HepG2 (cell line): Measurements from ENCODE around the gene SLC6A7. TPM values are rescaled to one million over a fixed set of nuclear protein-coding genes. Genes with fewer than 3 reads are reported as not detected.

Experiments used
- ATAC-seq: fragments of 200-7000 bp; cut with Tn5 transposase; 3 replicates; pipeline ENCODE4 v1.9.1; 2020; ENCODE audit warnings: mild to moderate bottlenecking, moderate library complexity
- BruUV-seq: library from RNA; stranded (reverse); fragments of 400-500 nt; replicated peaks from 2 replicates; lab custom pipeline; 2021; lab: Mats Ljungman, UMichigan
- CTCF ChIA-PET: fragments of 300-600 bp; formaldehyde crosslinking; extraction: SDS; loops from one replicate; lab custom pipeline; 2021; ENCODE audit warnings: low total read pairs, inconsistent platforms, low intra/inter-chr PET ratio; lab: Yijun Ruan, JAX
- POLR2A ChIA-PET: fragments of 350-600 bp; sonication (Branson Sonifier 250); formaldehyde crosslinking; loops from one replicate; lab custom pipeline; 2020; ENCODE audit warnings: antibody characterized with exemption, inconsistent platforms; lab: Yijun Ruan, JAX
- DNase-seq: peaks from one replicate; pipeline ENCODE4 v3.0.0-alpha.2; 2015; ENCODE audit warnings: low spot score
- FAIRE-seq: peaks from 3 replicates; lab custom pipeline; 2011; peaks lifted over from hg19 to GRCh38; lab: Jason Lieb, UNC
- H2AFZ ChIP-seq: one replicate; pipeline ENCODE4 v1.6.1; 2011; ENCODE audit warnings: low read length, inconsistent platforms
- H3K27ac ChIP-seq: fragments of 300-600 bp; 3 replicates; pipeline ENCODE4 v1.8.0; 2011; ENCODE audit warnings: mixed run types, mild to moderate bottlenecking, mixed read lengths, low read length, inconsistent platforms; ENCODE audit not compliant: insufficient read depth; ENCODE audit errors: extremely low read length
- H3K27me3 ChIP-seq, 2 experiments: fragments of 200-600 bp in 1 of 2; 2 replicates in 1 of 2; 3 replicates in 1 of 2; pipeline versions ENCODE4 v1.6.0 to v1.8.0; 2011; ENCODE audit warnings: low read length in 2 of 2, mild to moderate bottlenecking in 2 of 2, moderate library complexity in 2 of 2, inconsistent platforms in 1 of 2; ENCODE audit not compliant: insufficient read depth in 2 of 2, control insufficient read depth in 1 of 2
- H3K36me3 ChIP-seq, 2 experiments: fragments of 200-600 bp in 1 of 2; replicated peaks in 1 of 2; 2 replicates in 1 of 2; 3 replicates in 1 of 2; pipeline versions ENCODE4 v1.5.1 to v1.8.0; 2011; ENCODE audit warnings: low read length in 2 of 2, inconsistent platforms in 1 of 2; ENCODE audit not compliant: insufficient read depth in 2 of 2, control insufficient read depth in 1 of 2
- H3K4me1 ChIP-seq: 2 replicates; pipeline ENCODE4 v1.5.1; 2012; ENCODE audit warnings: low read length, inconsistent platforms; ENCODE audit not compliant: insufficient read depth
- H3K4me2 ChIP-seq: 2 replicates; pipeline ENCODE4 v1.6.0; 2011; ENCODE audit warnings: low read depth, low read length, inconsistent platforms
- H3K4me3 ChIP-seq, 3 experiments: fragments of 200-600 bp in 1 of 3; sonication (generic), shearing (Covaris generic) in 1 of 3; replicated peaks in 1 of 3; 2 replicates each; pipeline ENCODE4 v1.5.1; 2011 to 2016; ENCODE audit warnings: low read length in 3 of 3, inconsistent platforms in 2 of 3, low read depth in 2 of 3, mild to moderate bottlenecking in 2 of 3, control low read depth in 1 of 3, mixed read lengths in 1 of 3; ENCODE audit not compliant: insufficient read depth in 1 of 3
- H3K79me2 ChIP-seq: one replicate; pipeline ENCODE4 v1.6.1; 2011; ENCODE audit warnings: low read length, inconsistent platforms; ENCODE audit not compliant: insufficient read depth
- H3K9ac ChIP-seq: 2 replicates; pipeline ENCODE4 v1.6.0; 2011; ENCODE audit warnings: mild to moderate bottlenecking, low read depth, low read length, inconsistent platforms; ENCODE audit not compliant: insufficient read depth
- H3K9me3 ChIP-seq: 2 replicates; pipeline ENCODE4 v1.5.1; 2012; ENCODE audit warnings: mild to moderate bottlenecking, low read length
- H4K20me1 ChIP-seq: 2 replicates; pipeline ENCODE4 v1.6.0; 2011; ENCODE audit warnings: inconsistent platforms, mild to moderate bottlenecking, low read length, moderate library complexity; ENCODE audit not compliant: insufficient read depth
- CC2D1A ChIP-seq: sonication (generic); formaldehyde crosslinking; IDR thresholded peaks from 2 replicates; pipeline ENCODE4 v1.8.1; 2023; ENCODE audit warnings: mild to moderate bottlenecking, missing genetic modification reagents
- HMG20B ChIP-seq: conservative IDR thresholded peaks from 2 replicates; pipeline ENCODE4 v1.6.1; 2016; ENCODE audit warnings: missing genetic modification reagents, missing compliant biosample characterization
- MED1 ChIP-seq: sonication (generic); formaldehyde crosslinking; IDR thresholded peaks from 2 replicates; pipeline ENCODE4 v1.4.0; 2020; ENCODE audit warnings: missing genetic modification reagents
- NRL ChIP-seq: sonication (generic); formaldehyde crosslinking; IDR thresholded peaks from 2 replicates; pipeline ENCODE4 v1.5.0; 2020; ENCODE audit warnings: missing genetic modification reagents, mild to moderate bottlenecking, moderate library complexity, borderline replicate concordance
- REST ChIP-seq, 2 experiments: IDR thresholded peaks; 2 replicates each; pipeline ENCODE4 v1.6.1; 2011 to 2012; ENCODE audit warnings: low read length in 2 of 2, borderline replicate concordance in 1 of 2, low read depth in 1 of 2, mild to moderate bottlenecking in 1 of 2, moderate library complexity in 1 of 2
- SP2 ChIP-seq: sonication (generic); formaldehyde crosslinking; IDR thresholded peaks from 2 replicates; pipeline ENCODE4 v1.5.1; 2020; ENCODE audit warnings: mild to moderate bottlenecking, missing genetic modification reagents
- ZBTB10 ChIP-seq: sonication (generic); formaldehyde crosslinking; IDR thresholded peaks from 2 replicates; pipeline ENCODE4 v1.4.0; 2020; ENCODE audit warnings: missing genetic modification reagents, borderline replicate concordance
- ZNF142 ChIP-seq: sonication (generic); formaldehyde crosslinking; IDR thresholded peaks from 2 replicates; pipeline ENCODE4 v1.4.0; 2020; ENCODE audit warnings: missing genetic modification reagents
- ZNF572 ChIP-seq: sonication (generic); formaldehyde crosslinking; IDR thresholded peaks from 2 replicates; pipeline ENCODE4 v1.5.1; 2020; ENCODE audit warnings: mild to moderate bottlenecking, missing genetic modification reagents
- ZNF660 ChIP-seq: sonication (generic); formaldehyde crosslinking; IDR thresholded peaks from 2 replicates; pipeline ENCODE4 v1.5.1; 2020; ENCODE audit warnings: mild to moderate bottlenecking, low read depth, missing genetic modification reagents, borderline replicate concordance
- WGBS: methylation state at CpG from one replicate; pipeline ENCODE4 v1.1.6; 2017; ENCODE audit warnings: low lambda C conversion rate; 5-methylcytosine and 5-hydroxymethylcytosine counted together
- in situ Hi-C: cut with HindIII; loops from 2 replicates; pipeline ENCODE4 v1.10.0; 2017; ENCODE audit warnings: low pct_unique_long_range_greater_than_20kb; ENCODE audit not compliant: extremely low pct_ligation_motif_present
- intact Hi-C: fragments of 100-400 bp; cut with micrococcal nuclease; formaldehyde crosslinking; loops from one replicate; pipeline ENCODE4 v1.10.0; 2022; ENCODE audit not compliant: unreplicated experiment
- polyA plus RNA-seq, 8 experiments: library from polyadenylated mRNA; depleted of rRNA in 3 of 8; stranded (reverse) in 7 of 8; unstranded in 1 of 8; fragments of >200 nt; fragmentation: Illumina TruSeq in 4 of 8; extraction: Trizol in 4 of 8; gene quantifications; 2 replicates each; pipeline versions ENCODE4 v1.2.1 to v1.2.3, GENCODE V29; 2011 to 2016; ENCODE audit warnings: low read depth in 4 of 8, missing spikeins in 1 of 8, mixed read lengths in 1 of 8; ENCODE audit not compliant: insufficient read depth in 1 of 8
- total RNA-seq, 5 experiments: library from RNA; depleted of rRNA; stranded (reverse); fragments of >200 nt; fragmentation: Illumina TruSeq; extraction: Trizol; gene quantifications; 2 replicates each; pipeline ENCODE4 v1.2.3, GENCODE V29; 2016; ENCODE audit warnings: low read depth in 1 of 5

The SLC6A7 gene
- total and polyA plus RNA-seq, 2 of the 13 experiments (the other 11 are each of a cell fraction or from before 2014, with no cell fraction given) = not detected

GRCh38 chr5:150189326-150189725 is 536 bp upstream of the SLC6A7 start (continued):
- TF ChIP-seq ZBTB10 (CRISPR knock-in tag) = no peak

GRCh38 chr5:150190503-150190979 is 679 bp downstream of the SLC6A7 start:
- Histone ChIP-seq H3K36me3 (no peaks in the 10 kb centered on the region), H2AFZ (no peak overlapping the region), H3K4me3 (no peak overlapping the region), H3K9ac (no peak overlapping the region), H3K4me2 (no peak overlapping the region), H3K9me3 (no peaks in the 10 kb centered on the region), H4K20me1 (no peaks in the 10 kb centered on the region), H3K27ac (no peak overlapping the region), H3K27me3 (peaks cover 0 to 30% of the 10 kb centered on the region in 2 experiments), H3K4me1 (peaks cover 15% of the 10 kb centered on the region), H3K79me2 (no peaks in the 10 kb centered on the region)
- 33% methylated on average over 10 of the region's 16 CpGs for WGBS
- DNase-seq (no peak), FAIRE-seq (no peak), ATAC-seq (no peak)
- intact Hi-C loops = no loop called here
- CTCF ChIA-PET = no interaction called here
- in situ Hi-C loops = no loop called here
- POLR2A ChIA-PET = no interaction called here
- no TSS peak for BruUV-seq
- no peak for TF ChIP-seq NRL (CRISPR knock-in tag)
- TF ChIP-seq CC2D1A = no peak
- TF ChIP-seq ZNF142 (CRISPR knock-in tag) = no peak
- no peak for TF ChIP-seq SP2 (CRISPR knock-in tag)
- TF ChIP-seq REST (IDR thresholded peaks at IDR 0.05; ENCODE audit: borderline replicate concordance in 1 of 2, low read depth in 1 of 2, low read length in 2 of 2) = no peak
- no peak for TF ChIP-seq ZNF572 (CRISPR knock-in tag)
- no peak for TF ChIP-seq ZNF660 (CRISPR knock-in tag)
- TF ChIP-seq HMG20B (CRISPR knock-in tag) = no peak
- no peak for TF ChIP-seq MED1 (CRISPR knock-in tag)
